IMR-90 (cell line): ENCODE results near the gene ODAM.

Experiments used
- CTCF ChIP-seq: conservative IDR thresholded peaks from 2 replicates; pipeline ENCODE4 v1.5.1; 2012; ENCODE audit warnings: mild to moderate bottlenecking, low read depth, low read length, improper control_type of control experiment
- POLR2A ChIP-seq: IDR thresholded peaks from 2 replicates; pipeline ENCODE4 v1.6.1; 2012; ENCODE audit warnings: mild to moderate bottlenecking, low read depth, low read length

- TF ChIP-seq CTCF (no peak), POLR2A (no peak)
Observed at GRCh38 chr4:70153937-70154336, 41.6 kb upstream of the ODAM start, which contains the start of gene PRR27.
